Measurements from ENCODE around the gene NFATC1.

The NFATC1 gene

DNA sequence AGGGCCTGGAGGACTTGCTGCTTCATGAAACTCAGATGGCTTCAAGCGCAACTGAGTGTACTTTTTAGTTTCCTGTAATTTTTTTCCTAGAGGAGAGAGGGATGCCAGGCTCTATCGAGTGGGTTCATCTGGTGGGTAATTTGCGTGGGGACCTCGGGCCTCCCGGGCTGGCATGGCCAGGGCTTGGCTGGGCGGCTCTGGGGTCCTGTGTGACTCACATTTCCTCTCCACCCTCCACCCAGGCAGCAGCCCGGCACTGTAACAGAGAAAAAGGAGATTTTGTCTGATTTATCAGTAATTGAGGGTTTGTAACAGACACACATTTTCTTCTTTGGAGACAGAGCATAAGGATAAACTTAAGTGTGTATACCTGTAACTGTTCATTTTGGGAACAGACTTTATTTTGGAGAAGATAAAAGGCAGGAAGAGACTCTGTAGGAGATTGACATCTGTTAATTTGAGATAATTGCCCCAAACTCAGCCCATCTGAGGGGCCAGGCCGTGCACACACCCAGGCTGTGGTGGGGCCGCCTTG lies 64.3 kb downstream of the NFATC1 start:
- DNase-seq, result no peak

DNA sequence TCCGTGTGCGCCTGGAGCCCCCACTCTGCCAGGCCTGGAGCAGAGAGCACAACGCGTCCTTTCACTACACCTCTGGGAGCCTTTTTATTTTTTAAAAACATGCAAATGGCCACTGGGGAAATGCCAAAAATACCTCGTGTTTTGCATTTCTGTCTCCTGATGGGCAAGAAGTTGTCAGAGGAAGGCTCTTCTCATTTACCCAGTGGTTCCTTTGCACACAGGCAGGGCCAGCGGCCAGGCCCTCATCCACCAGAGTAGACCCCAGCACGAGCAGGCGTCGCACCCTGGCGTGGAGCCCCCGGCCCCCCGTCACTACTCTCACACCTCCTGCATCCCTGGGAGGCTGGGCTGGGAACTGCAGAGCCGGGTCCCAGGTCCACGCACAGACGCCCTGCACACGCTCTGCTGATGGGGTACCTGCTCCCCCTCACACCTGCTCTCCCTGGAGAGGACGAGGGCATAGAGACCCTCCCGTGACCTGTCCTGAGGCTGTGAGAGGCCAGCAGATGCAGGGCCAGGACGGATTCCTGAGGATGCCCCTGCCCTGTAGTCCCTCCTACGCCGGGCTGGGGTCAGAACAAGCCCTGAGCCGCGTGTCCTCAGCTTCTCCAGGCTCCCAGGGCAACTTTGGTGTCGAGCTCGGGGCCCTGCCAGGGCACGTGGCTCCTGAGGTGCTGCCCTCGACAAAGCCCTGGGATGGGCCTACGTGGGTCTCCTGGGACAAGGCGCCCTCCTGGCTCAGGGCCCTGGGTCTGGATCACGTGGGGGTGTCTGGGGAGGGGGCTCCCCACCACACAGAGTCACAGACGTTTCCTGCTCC lies 65.0 kb downstream of the NFATC1 start:
- no peak for DNase-seq

DNA sequence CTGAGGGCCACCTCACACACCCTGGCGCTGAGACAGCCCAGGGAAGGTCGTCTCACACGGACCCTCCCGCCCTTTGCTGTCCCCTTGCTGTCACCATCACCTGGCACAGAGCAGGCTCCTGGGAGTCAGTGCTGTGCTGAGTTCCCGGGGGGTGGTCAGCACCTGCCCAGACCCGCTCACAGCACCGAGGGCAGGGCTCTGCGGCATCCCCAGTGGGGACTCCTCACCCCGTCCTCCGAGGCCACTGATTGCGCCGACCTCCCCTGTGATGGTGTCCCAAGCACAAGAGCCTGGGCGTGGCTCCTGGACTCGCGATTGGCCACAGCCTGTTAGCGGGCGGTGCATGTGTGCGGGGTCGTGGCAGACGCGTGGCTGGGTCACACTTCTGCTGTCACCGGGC lies 65.9 kb downstream of the NFATC1 start:
- no peak for DNase-seq

DNA sequence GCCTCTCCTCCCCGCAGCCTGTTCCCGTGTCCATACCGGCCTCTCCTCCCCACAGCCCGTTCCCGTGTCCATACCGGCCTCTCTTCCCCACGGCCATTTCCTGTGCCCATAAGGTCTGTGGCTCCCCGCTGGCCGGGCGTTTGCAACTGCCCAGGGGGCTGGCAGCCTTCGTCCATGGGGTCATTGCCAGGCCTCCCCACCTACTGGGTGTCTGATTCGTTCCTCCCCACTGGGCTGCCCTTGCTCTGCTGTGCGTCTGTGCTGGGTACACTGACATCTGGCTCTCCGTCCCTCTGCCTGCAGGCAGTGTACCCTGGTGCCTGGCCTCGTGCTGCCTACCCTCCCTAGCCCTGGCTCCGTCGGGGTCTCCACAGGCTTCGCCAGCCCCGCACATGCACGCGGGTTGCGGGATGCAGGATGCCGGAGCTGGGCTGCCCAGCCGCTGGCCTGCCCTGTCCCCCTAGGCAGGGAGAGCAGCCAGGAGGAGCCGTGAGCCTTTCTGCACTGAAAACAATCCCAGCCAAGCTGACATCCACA lies 67.8 kb downstream of the NFATC1 start:
- no peak for DNase-seq

DNA sequence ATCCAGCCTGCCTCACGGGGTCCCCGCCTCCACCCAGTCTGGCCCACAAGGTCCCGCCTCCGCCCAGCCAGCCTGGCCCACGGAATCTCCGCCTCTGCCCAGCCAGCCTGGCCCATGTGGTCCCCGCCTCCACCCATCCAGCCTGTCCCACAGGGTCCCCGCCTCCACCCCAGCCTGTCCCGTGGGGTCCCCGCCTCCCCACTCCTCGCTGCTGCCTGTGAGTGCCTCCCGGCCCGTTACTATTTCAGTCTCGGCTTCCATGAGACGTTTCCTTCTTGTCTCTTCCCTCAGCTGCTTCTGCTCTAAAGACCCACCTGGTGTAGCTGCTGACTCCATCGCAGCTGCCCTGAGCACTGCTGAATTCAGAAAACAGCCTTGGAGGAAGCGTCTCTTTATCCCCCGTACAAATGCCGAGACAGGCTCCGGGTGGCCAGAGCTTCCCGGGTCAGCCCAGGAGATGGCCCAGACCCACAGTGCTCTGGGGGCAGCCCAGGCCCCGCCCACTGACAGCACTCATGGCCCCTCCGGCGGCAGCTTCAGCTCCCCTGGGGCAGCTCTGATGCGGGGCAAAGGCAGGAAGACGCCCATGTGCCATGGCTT lies 69.8 kb downstream of the NFATC1 start:
- DNase-seq, result no peak

DNA sequence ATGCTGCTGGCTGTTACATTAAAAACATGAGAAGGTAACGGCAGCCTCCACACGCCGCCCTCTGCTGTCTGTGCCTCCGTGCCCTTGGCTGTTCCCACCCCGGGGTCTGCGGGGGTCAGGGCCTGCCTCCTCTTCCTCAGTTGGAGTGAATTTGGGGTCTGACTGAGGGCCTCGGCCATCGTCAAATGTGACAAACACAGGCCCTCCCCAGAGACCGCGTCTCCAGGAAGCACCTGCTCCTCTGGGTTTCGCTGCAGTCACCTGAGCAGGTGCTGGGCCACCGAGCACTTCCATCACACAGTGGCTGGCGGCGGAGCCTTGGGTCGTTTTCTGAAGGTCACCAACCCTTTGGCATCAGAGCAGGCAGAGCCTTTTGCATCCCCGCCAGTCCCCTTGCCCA lies 70.9 kb downstream of the NFATC1 start:
- no peak for DNase-seq

DNA sequence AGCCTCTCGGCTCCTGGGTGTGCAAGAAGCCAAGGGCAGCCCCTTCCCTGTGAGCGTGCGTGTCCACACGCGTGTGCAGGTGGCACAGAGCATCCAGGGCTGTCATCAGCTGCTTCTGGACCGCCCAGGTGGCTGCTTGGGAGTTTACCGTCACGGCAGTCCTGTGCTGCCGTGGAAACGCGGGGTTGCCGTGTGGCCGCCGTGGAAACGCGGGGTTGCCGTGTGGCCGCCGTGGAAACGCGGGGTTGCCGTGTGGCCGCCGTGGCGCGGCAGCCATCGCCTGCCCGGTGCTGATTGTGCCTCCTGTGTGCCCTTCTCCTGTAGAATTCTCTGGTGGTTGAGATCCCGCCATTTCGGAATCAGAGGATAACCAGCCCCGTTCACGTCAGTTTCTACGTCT lies 71.4 kb downstream of the NFATC1 start:
- no peak for DNase-seq

DNA sequence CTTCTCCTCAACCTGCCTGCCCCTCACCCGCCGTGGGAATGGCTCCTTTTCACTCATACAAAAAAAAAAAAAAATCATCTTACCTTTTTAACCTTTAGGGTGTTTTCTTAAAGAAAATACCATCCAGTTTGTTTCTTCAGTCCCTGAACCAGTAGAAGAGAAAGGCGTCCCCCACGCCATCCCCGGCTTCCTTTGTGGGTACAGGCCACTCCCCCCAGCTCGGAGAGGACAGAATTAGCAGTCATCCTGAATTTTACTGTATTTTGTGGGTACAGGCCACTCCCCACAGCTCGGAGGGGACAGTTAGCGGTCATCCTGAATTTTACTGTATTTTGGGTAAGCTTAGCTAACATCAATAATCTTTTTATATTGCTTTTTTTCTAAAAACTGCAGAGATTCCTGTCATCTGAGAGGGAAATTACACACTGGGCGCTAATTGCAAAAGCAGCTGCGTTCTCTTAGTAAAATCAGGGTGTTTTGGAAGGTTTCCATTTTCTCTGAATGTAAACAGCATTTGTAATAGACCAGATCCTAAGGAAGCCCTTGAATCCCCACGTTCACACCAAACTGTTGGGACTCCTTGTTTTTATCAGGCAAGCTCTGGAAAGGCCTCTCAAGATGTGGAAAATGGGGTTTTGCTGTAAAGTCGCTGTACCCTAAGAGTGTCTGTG lies 72.5 kb downstream of the NFATC1 start:
- DNase-seq, result no peak

DNA sequence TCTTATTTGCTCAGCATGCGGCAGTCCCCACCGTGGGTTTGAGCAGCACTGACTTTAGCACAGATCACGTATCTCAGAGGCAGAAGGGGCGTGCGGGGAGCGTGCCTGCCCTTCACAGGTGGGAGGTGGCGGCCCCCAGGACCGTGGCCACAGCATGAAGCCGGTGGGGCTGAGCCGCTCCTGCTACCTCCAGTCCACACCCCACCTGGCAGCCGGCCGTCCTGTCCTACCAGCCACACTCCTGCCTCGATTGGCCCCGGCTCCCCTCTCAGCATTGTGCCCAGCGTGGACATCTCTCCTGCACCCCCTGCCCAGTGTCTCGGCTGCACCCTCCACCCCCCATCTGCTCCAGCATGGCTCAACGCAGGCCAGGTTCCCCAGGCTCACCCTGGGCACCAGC lies 73.6 kb downstream of the NFATC1 start:
- no peak for DNase-seq

DNA sequence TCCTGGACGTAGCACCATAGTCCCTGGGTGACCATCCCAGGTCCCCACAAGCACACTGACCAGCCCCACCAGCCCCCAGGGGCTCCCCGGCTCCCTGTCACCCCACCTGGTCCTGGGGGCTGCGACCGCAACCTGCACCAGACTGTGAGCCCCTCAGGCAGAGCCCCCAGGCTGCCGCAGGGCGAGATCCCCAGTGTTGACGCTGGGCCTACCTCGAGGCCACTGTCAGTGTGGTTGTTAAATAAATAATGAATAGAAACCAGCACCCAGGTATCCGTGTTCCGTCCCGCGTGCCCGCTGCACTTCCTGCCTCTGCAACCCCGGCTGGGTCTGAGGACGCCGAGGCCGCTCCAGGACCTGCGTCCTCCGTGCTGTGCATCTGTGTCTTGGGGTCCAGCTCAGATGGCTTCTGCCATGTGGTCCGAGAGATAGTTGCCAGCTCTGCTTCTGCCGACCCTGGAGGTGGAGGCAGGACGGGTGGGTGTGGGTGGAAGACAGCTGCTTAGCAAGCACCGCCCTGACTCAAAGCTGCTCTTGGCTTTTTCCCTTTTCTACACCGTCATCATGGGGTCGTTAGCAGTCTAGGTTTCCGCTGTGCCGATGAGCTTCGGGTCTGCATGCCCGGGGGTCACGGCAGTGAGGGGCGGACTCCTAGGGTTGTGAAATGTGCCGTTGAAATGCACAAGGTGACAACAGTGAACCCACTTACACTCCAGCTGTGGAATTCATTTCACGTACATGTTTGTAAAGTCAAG lies 74.2 kb downstream of the NFATC1 start:
- DNase-seq, result no peak

DNA sequence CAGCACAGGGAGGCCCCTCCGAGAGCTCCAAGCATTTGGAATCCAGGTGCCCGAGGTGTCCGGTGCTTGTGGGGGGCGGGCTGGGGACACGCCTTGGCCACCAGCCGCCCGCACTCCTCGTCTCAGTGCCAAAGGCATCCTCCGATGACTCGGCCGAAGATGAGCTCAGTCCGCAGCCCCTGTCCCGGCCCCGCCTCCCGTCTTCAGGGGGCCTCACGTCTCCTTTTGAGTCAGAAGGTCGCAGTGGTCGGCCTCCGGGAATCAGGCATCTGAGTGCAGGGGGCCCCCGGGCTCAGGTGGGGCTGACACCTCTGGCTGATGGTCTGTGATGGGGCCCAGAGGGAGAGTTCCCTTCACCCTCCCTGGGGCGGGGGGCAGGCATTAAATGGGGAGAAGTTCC lies 74.8 kb downstream of the NFATC1 start:
- DNase-seq, result no peak

DNA sequence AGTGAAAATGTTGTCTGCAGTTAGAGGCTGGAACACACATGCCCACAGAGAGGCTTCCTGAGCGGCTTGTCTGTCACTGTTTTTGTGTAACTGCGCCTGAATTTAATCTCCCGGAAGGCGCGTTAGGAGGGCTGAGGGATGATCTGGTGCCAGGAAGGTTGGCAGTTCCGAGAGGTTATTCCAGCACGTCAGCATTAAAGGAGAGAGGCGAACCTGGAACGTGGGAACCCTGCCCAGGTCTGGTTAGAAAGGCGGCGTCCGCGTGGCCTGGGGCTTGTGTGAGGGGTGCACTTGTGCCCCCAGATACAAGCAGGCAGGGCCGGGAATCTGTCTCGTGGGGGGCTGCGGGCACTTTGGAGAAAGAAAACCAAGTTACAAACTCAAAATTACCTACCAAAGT lies 75.3 kb downstream of the NFATC1 start:
- DNase-seq, result no peak

DNA sequence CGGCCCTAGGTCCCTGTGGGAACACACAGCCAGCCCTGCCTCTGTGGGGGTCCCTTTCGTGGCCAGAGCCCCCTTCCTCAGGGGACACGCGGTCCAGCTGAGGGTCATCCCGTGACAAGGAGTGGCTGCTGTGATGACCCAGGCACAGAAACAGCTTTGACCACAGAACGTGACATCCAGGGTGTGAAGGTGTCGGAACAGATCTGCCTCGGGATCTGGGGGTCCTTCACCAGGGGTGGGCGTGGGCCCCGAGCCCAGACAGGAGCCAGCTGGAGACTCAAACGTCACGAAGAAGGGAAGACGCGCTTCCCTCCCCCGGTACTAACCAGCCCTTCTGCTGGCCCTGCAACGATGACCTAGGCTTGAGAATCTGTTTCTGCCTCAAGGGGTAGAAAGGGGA lies 75.9 kb downstream of the NFATC1 start:
- DNase-seq, result no peak

DNA sequence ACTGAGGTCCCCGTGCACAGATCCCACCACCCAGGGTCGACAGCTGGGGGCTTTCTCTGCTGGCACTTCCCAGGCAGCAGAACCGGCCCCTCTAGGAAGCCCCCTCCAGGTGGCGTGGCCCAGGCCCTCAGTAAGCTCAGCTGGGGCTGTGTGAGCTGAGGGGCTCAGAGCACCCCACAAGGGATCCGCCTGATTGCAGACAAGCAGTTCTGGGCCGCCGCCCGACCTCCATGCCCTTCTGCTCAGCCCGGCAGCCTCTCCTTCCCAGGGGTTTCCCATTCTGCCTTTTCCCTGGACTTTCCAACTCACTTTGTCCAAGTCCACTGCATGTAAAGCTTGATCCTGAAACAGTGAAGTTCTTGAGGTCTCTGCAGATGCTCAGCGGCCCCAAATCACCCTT lies 76.4 kb downstream of the NFATC1 start:
- no peak for DNase-seq

DNA sequence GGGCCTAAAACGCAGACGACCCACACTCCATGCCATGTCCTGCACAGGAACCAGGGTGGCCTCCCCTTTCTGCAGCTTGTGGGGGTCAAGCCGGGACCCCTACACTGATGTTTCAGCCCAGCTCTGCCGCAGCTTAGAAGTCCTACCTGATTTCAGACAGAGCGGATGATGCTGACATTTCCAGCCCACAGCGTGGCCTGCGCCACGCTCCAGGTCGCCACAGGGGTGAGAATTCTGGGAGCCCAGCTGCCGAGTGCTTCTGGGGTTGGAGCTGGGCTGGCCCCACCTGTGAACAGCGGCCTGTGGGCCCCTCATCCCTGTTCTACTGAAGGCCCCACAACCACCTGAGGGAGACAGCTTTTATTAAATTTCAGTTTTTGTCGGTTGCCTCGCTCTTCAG lies 77.2 kb downstream of the NFATC1 start:
- DNase-seq, result no peak

DNA sequence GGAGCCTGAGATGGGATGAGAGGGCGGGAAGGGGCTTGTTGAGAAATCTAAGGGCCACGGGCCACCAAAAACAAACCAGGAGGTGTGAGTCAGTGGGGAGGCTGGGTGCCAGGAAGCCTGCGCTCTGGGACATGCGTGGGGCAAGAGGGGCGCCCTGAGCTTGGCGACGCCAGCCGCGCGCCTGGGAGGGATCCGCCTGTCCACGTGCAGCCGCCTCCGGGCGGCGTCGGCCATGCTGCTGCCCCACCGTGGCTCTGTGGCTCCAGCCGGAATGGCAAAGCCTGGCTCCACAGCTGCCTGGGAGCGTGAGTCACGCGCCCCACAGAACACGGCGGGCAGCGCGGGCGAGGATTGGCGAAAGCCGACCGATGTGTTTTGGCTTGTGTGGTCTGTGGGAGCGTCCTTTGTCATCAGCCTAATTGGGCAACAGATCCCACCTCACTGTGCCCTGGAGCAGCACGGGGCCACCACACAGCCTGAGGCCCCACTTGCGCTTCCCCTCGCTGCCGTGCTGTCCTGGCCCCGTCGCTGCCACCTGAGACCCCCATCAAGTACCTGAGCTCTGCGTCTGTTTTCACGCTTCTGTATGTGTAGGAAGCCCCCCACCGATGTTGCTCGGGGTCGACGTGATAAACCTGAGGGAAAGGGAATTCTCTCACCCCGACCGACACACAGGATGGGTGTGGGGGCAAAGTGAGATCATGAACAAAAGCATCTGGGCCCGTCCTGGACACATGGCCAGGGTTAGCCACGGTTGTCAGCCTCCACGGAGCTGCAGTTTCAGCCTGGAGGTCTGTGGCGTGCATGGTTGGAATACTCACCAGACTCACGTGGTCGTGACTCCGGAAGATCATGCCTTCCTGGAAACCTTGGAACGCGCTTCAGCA lies 80.5 kb downstream of the NFATC1 start:
- DNase-seq, result no peak

DNA sequence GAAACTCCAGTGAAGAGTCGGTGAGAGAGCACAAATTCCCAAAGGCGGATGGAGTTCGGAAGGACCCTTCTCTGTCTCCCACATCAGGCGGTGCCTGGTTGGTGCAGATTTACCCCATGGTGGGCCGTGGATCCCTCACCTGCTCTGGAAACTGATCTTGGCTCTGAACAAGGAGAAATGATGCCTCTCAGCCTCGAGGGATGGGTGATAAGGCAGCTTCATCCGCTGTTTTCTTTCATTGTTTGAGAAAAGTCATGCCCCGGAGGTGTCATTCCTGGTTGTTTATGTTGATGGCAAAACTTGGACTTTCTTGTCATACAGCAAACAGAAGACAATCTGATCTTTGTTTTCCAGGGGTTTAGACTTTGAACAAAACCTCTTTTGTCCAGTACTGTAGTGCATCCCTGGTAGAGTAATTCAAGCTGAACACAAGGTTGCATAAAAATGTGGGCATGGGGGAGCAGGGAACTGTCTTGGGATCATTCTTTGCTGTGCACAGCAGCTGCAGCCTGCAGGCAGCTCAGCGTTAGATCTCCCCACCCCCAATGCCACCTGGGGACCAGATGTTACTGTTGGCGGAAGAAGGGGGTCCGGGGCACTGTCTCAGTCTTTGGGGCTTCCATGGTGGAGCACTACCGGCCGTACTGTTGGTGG lies 81.3 kb downstream of the NFATC1 start:
- no peak for DNase-seq

DNA sequence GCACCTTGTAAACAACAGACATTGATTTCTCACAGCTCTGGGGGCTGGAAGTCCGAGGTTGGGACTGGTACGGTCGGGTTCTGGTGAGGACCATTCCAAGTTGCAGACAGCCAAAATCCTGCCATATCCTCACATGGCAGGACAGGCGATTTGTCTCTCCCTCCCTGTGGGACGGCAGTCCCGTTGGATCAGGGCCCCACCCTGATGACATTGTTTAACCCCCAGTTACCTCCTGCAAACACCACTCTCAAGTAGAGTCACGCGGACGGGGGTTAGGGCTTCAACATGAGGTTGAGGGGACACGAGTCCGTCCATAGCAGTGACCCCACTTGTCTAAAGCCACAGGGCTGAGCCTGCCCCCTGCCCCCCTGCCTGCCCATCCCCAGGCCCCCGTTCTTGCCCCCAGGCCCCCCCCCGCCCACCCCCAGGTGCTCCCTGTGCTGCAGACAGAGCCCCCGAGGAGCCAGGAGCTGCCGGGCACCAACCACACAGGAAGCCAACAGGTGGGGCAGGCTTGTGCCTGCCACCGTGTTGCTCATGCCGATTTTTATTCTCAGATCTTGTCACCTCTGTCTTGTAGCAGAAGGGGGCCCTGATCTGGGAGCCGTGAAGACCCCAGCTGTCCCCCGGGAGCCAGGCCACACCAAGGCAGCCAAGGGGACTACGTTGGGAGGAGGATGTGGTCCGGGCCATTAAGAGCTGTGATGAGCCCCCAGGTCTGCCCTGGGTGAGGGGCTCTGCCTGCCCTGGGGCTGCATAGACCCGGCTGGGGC lies 82.2 kb downstream of the NFATC1 start:
- DNase-seq, result no peak

DNA sequence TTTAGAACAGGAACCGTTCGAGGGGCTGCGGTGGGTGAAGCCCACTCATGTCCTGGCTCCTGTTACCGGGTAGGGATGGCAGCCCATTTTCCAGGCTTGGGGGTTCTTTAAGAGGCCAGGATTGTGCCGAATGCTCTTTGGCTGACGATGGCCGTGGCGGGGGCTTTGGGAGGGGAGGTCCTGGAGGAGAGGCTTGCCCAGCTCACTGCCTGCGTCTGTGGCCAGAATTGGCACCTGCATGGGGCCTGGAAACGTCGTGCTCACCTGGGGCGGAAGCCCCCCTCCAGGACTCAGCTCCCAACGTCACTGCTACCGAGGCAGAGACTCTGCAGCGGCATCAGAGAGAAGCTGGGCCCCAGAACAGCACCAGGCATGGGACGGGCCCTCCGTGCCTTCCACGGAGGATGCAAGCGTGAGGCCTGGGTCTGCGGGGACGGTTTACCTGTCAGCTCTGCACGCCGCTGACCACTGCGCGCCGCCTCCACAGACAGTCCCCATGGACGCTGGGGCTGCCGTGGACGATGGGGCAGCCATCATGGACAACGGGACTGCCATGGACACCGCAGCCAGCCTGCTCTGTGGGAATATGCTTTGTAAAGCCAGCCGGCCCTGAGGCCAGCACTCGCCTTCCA lies 82.9 kb downstream of the NFATC1 start:
- no peak for DNase-seq
